ENCODE measurements around the gene BFAR.
"Not testable (repeated sequence)": the region's sequence is repeated elsewhere in the genome, so short reads cannot be mapped to it uniquely, and the experiment has no call there.

- not testable (repeated sequence) for TF ChIP-seq POLR2A (IDR thresholded peaks at IDR 0.05; ENCODE audit: low read depth, low read length); JUN (IDR thresholded peaks at IDR 0.05; ENCODE audit: borderline replicate concordance, insufficient read depth, insufficient read length, low read depth); GATA2 (IDR thresholded peaks at IDR 0.05; ENCODE audit: insufficient read depth, insufficient read length, low read depth, low read length); EZH2 (IDR thresholded peaks at IDR 0.05; ENCODE audit: borderline replicate concordance, low read depth, low read length, severe bottlenecking); POLR2AphosphoS5 (IDR thresholded peaks at IDR 0.05; ENCODE audit: insufficient read depth, low read depth, low read length); MAX (IDR thresholded peaks at IDR 0.05; ENCODE audit: insufficient read depth, insufficient read length)
- TF ChIP-seq, protein P1, sequence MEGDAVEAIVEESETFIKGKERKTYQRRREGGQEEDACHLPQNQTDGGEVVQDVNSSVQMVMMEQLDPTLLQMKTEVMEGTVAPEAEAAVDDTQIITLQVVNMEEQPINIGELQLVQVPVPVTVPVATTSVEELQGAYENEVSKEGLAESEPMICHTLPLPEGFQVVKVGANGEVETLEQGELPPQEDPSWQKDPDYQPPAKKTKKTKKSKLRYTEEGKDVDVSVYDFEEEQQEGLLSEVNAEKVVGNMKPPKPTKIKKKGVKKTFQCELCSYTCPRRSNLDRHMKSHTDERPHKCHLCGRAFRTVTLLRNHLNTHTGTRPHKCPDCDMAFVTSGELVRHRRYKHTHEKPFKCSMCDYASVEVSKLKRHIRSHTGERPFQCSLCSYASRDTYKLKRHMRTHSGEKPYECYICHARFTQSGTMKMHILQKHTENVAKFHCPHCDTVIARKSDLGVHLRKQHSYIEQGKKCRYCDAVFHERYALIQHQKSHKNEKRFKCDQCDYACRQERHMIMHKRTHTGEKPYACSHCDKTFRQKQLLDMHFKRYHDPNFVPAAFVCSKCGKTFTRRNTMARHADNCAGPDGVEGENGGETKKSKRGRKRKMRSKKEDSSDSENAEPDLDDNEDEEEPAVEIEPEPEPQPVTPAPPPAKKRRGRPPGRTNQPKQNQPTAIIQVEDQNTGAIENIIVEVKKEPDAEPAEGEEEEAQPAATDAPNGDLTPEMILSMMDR (IDR thresholded peaks at IDR 0.05; ENCODE audit: extremely low read depth in 1 of 2, insufficient read depth in 1 of 2, low read depth in 1 of 2, low read length in 2 of 2): not testable (repeated sequence)
These were observed 4.1 kb downstream of the BFAR start for GRCh38 chr16:14636951-14637240.
